GM12865 (cell line): ENCODE measurements around the gene RRAGB.
"Not testable (repeated sequence)": the region's sequence is repeated elsewhere in the genome, so short reads cannot be mapped to it uniquely, and the experiment has no call there.

Experiments
- DNase-seq: peaks from one replicate; pipeline ENCODE4 v3.0.0; 2010; ENCODE audit warnings: low read depth
- H3K4me3 ChIP-seq: 2 replicates; pipeline ENCODE4 v1.5.1; 2011; ENCODE audit warnings: mild to moderate bottlenecking, low read depth, low read length, control low read depth
- CTCF ChIP-seq: IDR thresholded peaks from 2 replicates; pipeline ENCODE4 v1.5.1; 2011; ENCODE audit warnings: low read length, control low read depth, low read depth, inconsistent platforms; ENCODE audit not compliant: insufficient read depth; ENCODE audit errors: missing control alignments

RRAGB gene

DNA sequence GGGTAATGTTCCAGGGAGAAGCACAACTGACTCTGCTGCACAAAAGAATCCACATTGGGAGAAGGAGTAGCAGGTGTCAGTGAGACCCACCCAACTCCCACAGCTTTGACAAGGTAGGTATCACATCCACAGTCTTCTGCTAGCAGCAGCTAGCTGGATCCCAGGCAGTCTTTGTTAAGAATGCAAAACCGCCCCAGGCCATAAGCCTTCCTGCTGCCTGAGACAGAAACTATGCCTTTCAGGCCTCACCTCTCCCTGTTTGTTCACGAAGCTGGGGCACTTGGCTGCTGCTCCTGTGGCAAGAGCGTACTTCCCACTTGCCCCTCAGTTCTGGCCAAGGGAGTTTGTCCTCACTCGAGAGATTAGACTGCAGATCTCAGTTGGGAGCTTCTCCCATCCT is 21.4 kb downstream of the RRAGB start:
- no peak for TF ChIP-seq CTCF
- no peak for DNase-seq
- no peak overlapping the region for H3K4me3 ChIP-seq

DNA sequence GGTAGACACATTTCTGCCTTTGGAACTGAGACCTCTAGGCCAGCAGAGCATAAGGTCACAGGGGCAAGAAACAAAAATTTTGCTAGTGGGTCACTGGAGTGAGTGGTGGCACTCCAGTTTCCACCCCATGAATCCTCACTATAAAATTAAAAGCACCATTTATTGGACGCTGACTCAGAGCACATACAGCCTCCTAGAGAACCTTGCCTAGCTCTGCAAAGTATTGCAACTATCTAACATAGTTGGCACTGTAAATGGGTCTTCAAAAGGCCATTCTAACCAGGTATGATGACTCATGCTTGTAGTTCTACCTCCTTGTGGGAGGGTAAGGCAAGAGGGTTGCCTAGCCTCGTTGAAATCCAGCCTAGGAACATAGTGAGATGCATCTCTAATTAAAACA is 25.1 kb downstream of the RRAGB start:
- no peak for TF ChIP-seq CTCF
- DNase-seq = no peak
- H3K4me3 ChIP-seq = no peak overlapping the region

- H3K4me3 ChIP-seq, DNase-seq: not testable (repeated sequence)
These were observed 30.9 kb downstream of the RRAGB start for GRCh38 chrX:55748463-55748862.

- no peak for TF ChIP-seq CTCF
- no peak for DNase-seq
These were observed 32.7 kb downstream of the RRAGB start for GRCh38 chrX:55750256-55750655.

GRCh38 chrX:55754861-55755294 is 37.3 kb downstream of the RRAGB start:
- peak; percentile 78 for DNase-seq
- TF ChIP-seq CTCF = no peak
- no peak overlapping the region for H3K4me3 ChIP-seq

More at GRCh38 chrX:55750256-55750655, 32.7 kb downstream of the RRAGB start:
- no peak overlapping the region for H3K4me3 ChIP-seq

- H3K4me3 ChIP-seq = no peak overlapping the region
- DNase-seq = no peak
- no peak for TF ChIP-seq CTCF
These were observed 40.5 kb downstream of the RRAGB start for GRCh38 chrX:55758033-55758432.

DNA sequence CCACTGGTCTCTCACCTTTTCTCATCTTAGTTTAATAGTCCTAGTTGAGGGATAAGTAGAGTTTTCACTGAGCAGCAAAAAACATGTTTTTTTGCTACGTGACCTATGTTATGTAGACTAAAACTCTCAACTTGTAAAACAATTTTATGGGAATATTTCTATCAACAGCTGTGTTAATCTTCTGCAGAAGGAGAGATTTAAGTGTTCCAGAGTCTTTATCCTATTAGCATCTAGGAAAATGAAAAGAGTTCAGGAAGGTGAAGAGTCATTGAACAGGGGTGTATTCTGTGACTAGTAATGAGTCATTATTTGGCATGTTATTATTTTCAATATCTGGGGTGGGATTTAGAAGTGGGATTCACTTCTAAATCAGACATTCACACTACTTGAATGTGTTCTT is 41.9 kb downstream of the RRAGB start:
- H3K4me3 ChIP-seq = no peak overlapping the region
- TF ChIP-seq CTCF = no peak
- DNase-seq = no peak
